Psoas muscle (tissue), 8 donors: ENCODE data around the gene COL9A2. TPM values are rescaled to one million over a fixed set of nuclear protein-coding genes. Genes with fewer than 3 reads are reported as not detected.
"Not testable (repeated sequence)": the region's sequence is repeated elsewhere in the genome, so short reads cannot be mapped to it uniquely, and the experiment has no call there.

Experiments
- ATAC-seq, 4 donors: fragments of 200-7000 bp; cut with Tn5 transposase; one replicate each; pipeline ENCODE4 v1.9.1; 2020; ENCODE audit warnings: moderate library complexity in 3 of 4, mild to moderate bottlenecking in 2 of 4
- DNase-seq, 2 donors: peaks; one replicate each; pipeline ENCODE4 v3.0.0-alpha.2; 2020
- H3K27ac ChIP-seq: fragments of 200-600 bp; one replicate; pipeline ENCODE4 v1.8.0; 2022
- H3K27me3 ChIP-seq, 3 donors: fragments of 200-600 bp in 1 of 3; one replicate each; pipeline versions ENCODE4 v1.6.1 to v1.8.0; 2013 to 2022; ENCODE audit warnings: low read length in 2 of 3, mild to moderate bottlenecking in 2 of 3, moderate library complexity in 1 of 3; ENCODE audit not compliant: insufficient read depth in 3 of 3
- H3K36me3 ChIP-seq, 2 donors: fragments of 200-600 bp in 1 of 2; one replicate each; pipeline versions ENCODE4 v1.6.1 to v1.8.0; 2013 to 2022; ENCODE audit warnings: low read depth in 1 of 2, mild to moderate bottlenecking in 1 of 2, moderate library complexity in 1 of 2; ENCODE audit not compliant: insufficient read depth in 1 of 2
- H3K4me1 ChIP-seq: fragments of 200-600 bp; one replicate; pipeline ENCODE4 v1.8.0; 2022
- H3K4me3 ChIP-seq: fragments of 200-600 bp; one replicate; pipeline ENCODE4 v1.8.0; 2022; ENCODE audit warnings: mild to moderate bottlenecking
- H3K9me3 ChIP-seq: fragments of 200-600 bp; one replicate; pipeline ENCODE4 v1.8.0; 2022
- WGBS, 3 donors: extraction: QIAGEN DNeasy Blood & Tissue Kit; methylation state at CpG; one replicate each; pipeline versions ENCODE4 v1.1.6 to v1.1.7; 2013; 5-methylcytosine and 5-hydroxymethylcytosine counted together
- intact Hi-C, 2 donors: fragments of 100-400 bp; cut with DNase I; formaldehyde crosslinking; loops; one replicate each; pipeline versions ENCODE4 v1.11.0 to v1.14.2; 2022
- polyA plus RNA-seq, 3 donors: library from polyadenylated mRNA; stranded (reverse); fragments of 200-250 nt; gene quantifications; one replicate each; pipeline ENCODE4 v1.2.3, GENCODE V29; 2013
- total RNA-seq, 4 donors: library from RNA; stranded (reverse); fragmentation: NEBNext Ultra II Directional in 2 of 4; extraction: Animal tissue kit (Norgen Biotek cat#: 25700) in 2 of 4; gene quantifications; one replicate each; pipeline versions ENCODE4 v1.2.1 to v1.2.4, GENCODE V29; 2021 to 2023
- TF ChIP-seq, protein P1 (sequence below): fragments of 200-600 bp; IDR thresholded peaks from one replicate; pipeline ENCODE4 v1.8.0; 2022; ENCODE audit warnings: antibody characterized with exemption
- donor health status: healthy with polysubstance abuse.
- donor health status: DM: no; HTN: no; CAD: no; lungs with moderate emphysema.
- donor health status: Bipolar disorder and iron deficiency.
- donor health status: healthy.
- donor health status: DM: yes; HTN: yes; CAD: no.
- donor health status: DM: no; HTN: no; CAD: no.
- donor health status: DM: no; HTN: no; CAD: no.
- donor health status: DM: yes; HTN: yes; CAD: no.

Gene COL9A2
- total and polyA plus RNA-seq, 7 donors, result 0.06 to 0.21 (median 0.16) TPM; not detected in 1

DNA sequence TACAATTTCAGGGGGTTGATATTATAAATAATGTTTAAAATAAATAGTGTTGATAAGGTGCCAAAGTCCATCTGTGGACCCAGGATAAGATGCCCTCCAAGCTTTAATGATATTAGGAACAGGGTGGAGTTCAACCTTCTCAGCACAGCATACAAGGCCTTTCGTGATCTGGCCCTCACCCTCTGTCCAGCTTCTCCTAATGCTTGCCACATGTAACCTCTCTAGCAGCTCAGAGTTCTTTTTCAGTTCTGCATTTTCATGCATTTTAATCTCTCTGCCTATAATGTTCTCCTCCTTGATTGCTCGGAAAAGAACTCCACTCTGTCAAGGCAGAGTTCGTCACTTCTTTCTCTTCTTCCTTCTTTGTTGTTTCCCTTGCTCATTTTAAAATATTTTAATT is 35.0 kb upstream of the COL9A2 start:
- no peak overlapping the region for H3K27ac ChIP-seq
- H3K4me3 ChIP-seq, result no peak overlapping the region
- DNase-seq, result no peak
- intact Hi-C loops, result no loop called here
- H3K9me3 ChIP-seq, result no peaks in the 10 kb centered on the region
- H3K4me1 ChIP-seq, result no peaks in the 10 kb centered on the region
- TF ChIP-seq, protein P1, sequence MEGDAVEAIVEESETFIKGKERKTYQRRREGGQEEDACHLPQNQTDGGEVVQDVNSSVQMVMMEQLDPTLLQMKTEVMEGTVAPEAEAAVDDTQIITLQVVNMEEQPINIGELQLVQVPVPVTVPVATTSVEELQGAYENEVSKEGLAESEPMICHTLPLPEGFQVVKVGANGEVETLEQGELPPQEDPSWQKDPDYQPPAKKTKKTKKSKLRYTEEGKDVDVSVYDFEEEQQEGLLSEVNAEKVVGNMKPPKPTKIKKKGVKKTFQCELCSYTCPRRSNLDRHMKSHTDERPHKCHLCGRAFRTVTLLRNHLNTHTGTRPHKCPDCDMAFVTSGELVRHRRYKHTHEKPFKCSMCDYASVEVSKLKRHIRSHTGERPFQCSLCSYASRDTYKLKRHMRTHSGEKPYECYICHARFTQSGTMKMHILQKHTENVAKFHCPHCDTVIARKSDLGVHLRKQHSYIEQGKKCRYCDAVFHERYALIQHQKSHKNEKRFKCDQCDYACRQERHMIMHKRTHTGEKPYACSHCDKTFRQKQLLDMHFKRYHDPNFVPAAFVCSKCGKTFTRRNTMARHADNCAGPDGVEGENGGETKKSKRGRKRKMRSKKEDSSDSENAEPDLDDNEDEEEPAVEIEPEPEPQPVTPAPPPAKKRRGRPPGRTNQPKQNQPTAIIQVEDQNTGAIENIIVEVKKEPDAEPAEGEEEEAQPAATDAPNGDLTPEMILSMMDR, result no peak
- no peak for ATAC-seq
- H3K27me3 ChIP-seq, result no peaks in the 10 kb centered on the region
- no peaks in the 10 kb centered on the region for H3K36me3 ChIP-seq
- WGBS, 3 donors, result 77 to 84% (median 79%) methylated on average over 3 of the region's 3 CpGs

DNA sequence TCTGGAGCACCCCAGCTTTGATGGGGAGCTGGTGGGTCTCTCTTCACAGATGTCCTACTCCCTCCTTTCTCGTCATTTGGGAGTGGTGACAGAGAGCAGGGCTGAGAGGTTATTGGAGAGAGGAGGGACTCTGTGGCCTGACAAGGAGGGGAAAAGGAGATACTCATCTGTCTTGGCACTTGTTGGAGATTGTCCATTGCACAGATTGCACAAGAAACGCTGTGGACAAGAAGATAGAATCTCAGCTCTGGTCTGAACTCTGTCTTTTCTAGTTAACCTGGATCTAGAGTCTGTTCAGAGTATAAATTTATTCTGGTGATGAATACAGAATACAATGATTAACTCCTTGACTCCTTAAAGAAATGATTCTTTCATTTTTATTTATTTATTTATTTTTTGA is 34.0 kb upstream of the COL9A2 start:
- no peaks in the 10 kb centered on the region for H3K4me1 ChIP-seq
- H3K4me3 ChIP-seq, result no peak overlapping the region
- no peak overlapping the region for H3K27ac ChIP-seq
- no peaks in the 10 kb centered on the region for H3K36me3 ChIP-seq
- TF ChIP-seq, protein P1, result no peak
- no peaks in the 10 kb centered on the region for H3K27me3 ChIP-seq
- no peak for ATAC-seq
- 78 to 82% (median 80%) methylated on average over 2 of the region's 2 CpGs for WGBS, 3 donors
- no peak for DNase-seq
- intact Hi-C loops, result no loop called here
- H3K9me3 ChIP-seq, result no peaks in the 10 kb centered on the region

DNA sequence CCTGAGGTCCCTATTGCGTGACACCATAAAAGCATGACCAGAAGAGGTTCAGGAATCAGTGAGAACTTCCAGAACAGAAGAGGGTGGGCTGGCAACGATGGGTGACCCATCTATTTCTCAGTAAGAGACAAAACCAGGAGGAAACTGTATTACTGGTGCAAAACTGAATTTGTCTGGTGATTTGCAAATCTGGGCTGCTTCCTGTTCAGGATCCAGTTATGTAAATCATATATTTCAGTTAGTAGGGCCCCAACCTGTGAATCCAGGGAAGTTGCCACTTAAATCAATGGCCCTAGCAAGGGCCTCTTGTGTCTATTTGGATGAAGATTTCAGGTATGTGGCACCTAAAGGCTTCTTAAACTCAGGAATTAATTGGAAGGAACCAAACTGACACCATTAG is 33.3 kb upstream of the COL9A2 start:
- H3K27ac ChIP-seq, result no peak overlapping the region
- intact Hi-C loops, result no loop called here
- DNase-seq, result no peak

DNA sequence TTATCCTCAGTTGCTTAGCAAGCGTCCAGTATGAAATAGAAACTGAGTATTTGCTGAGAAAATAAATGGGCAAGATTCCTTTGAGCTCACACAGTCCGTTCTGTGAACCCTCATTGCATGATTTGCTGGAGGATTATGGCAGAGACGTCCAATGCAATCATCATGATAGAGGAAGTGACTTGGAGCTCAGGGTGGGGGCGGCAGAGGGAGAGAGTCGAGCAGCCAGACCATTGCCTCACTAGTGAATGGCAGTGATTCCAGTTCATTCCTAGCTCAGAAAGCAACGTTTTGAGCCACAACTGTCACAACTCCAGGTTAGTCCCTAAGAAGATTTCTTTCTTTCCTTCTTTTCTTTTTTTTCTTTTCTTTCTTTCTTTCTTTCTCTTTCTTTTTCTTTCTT is 27.5 kb upstream of the COL9A2 start:
- Histone ChIP-seq H3K4me1 (no peaks in the 10 kb centered on the region), H3K36me3 (no peaks in the 10 kb centered on the region), H3K4me3 (no peak overlapping the region), H3K9me3 (no peaks in the 10 kb centered on the region), H3K27me3 (peaks cover 0 to 7% (median 3%) of the 10 kb centered on the region in 3 donors), H3K27ac (no peak overlapping the region)
- intact Hi-C loops, result no loop called here
- 10 to 12% (median 10%) methylated on average over 6 of the region's 6 CpGs for WGBS, 3 donors
- ATAC-seq, result peak in 2 of 4 donors; percentile 47 to 48
- peak; percentile 52 to 64 for DNase-seq
- TF ChIP-seq, protein P1, result no peak

More for the DNA sequence above, 33.3 kb upstream of the COL9A2 start:
- WGBS, 3 donors, result 73 to 85% (median 81%) methylated on average over 2 of the region's 2 CpGs
- Histone ChIP-seq H3K4me1 (no peaks in the 10 kb centered on the region), H3K9me3 (no peaks in the 10 kb centered on the region), H3K27me3 (no peaks in the 10 kb centered on the region), H3K36me3 (no peaks in the 10 kb centered on the region), H3K4me3 (no peak overlapping the region)
- ATAC-seq, result no peak
- TF ChIP-seq, protein P1, result no peak

DNA sequence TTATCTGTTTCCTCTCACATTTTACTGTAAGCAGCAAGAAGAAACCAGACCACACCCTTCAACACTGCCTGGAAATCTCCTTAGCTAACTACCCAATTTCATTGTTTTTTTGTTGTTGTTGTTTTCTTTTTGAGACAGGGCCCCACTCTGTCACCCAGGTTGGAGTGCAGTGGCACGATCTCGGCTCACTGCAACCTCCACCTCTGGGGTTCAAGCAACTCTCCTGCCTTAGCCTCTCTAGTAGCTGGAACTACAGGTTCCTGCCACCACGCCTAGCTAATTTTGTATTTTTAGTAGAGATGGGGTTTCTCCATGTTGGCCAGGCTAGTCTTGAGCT is 25.3 kb upstream of the COL9A2 start:
- intact Hi-C loops, ATAC-seq, H3K27ac ChIP-seq, H3K9me3 ChIP-seq, H3K27me3 ChIP-seq, DNase-seq, H3K36me3 ChIP-seq, H3K4me1 ChIP-seq, H3K4me3 ChIP-seq: not testable (repeated sequence)
- WGBS, 3 donors, result 90 to 92% (median 91%) methylated on average over 3 of the region's 3 CpGs
